Lower leg skin (tissue), 3 donors: ENCODE data around the gene NFIX.

ENCODE experiments used
- CTCF ChIP-seq, 3 donors: fragments of 450-650 bp; IDR thresholded peaks; one replicate each; pipeline ENCODE4 v1.5.1; 2016; ENCODE audit warnings: antibody characterized with exemption in 3 of 3, mild to moderate bottlenecking in 3 of 3, moderate library complexity in 2 of 3
- POLR2A ChIP-seq, 2 donors: fragments of 450-650 bp; IDR thresholded peaks; one replicate each; pipeline ENCODE4 v1.6.1; 2016 to 2017; ENCODE audit warnings: antibody characterized with exemption in 2 of 2, mild to moderate bottlenecking in 1 of 2, moderate library complexity in 1 of 2

- TF ChIP-seq CTCF (IDR thresholded peaks at IDR 0.05) (no peak), POLR2A (IDR thresholded peaks at IDR 0.05) (no peak)
Observed at GRCh38 chr19:13097463-13098258, 102.4 kb downstream of the NFIX start.
